Activated B cell treated with CpG ODN at 0.5 μM for 24 hours (primary cell): ENCODE measurements around the gene WDR43. TPM values are rescaled to one million over a fixed set of nuclear protein-coding genes. Genes with fewer than 3 reads are reported as not detected.

Experiments used
- ATAC-seq: fragments of 200-7000 bp; cut with Tn5 transposase; one replicate; pipeline ENCODE4 v1.10.0; 2021; ENCODE audit warnings: low read depth, mild to moderate bottlenecking, moderate library complexity
- CTCF ChIA-PET: fragments of 350-600 bp; sonication (Branson Sonifier 250); formaldehyde crosslinking; loops from one replicate; lab custom pipeline; 2021; ENCODE audit warnings: antibody characterized with exemption; lab: Charles Lee
- POLR2A ChIA-PET: fragments of 350-600 bp; sonication (Branson Sonifier 250); formaldehyde crosslinking; loops from one replicate; lab custom pipeline; 2021; ENCODE audit warnings: antibody characterized with exemption; lab: Charles Lee
- DNase-seq: peaks from one replicate; pipeline ENCODE4 v3.0.0; 2022
- H3K27ac Mint-ChIP-seq: one replicate; pipeline ENCODE4 v1.8.0; 2020; ENCODE audit warnings: mixed read lengths
- H3K27me3 Mint-ChIP-seq: one replicate; pipeline ENCODE4 v1.8.0; 2021; ENCODE audit warnings: mixed read lengths
- H3K36me3 Mint-ChIP-seq: one replicate; pipeline ENCODE4 v1.8.0; 2021; ENCODE audit warnings: low read depth, mixed read lengths
- H3K4me1 Mint-ChIP-seq: one replicate; pipeline ENCODE4 v1.8.0; 2021; ENCODE audit warnings: mixed read lengths
- H3K4me3 Mint-ChIP-seq: one replicate; pipeline ENCODE4 v1.8.0; 2020; ENCODE audit warnings: mild to moderate bottlenecking, mixed read lengths
- H3K9me3 Mint-ChIP-seq: one replicate; pipeline ENCODE4 v1.8.0; 2020; ENCODE audit warnings: mixed read lengths
- intact Hi-C: fragments of 100-400 bp; cut with micrococcal nuclease; formaldehyde crosslinking; loops from one replicate; pipeline ENCODE4 v1.15.1; 2024
- total RNA-seq: library from RNA; stranded (reverse); gene quantifications from 2 replicates; pipeline ENCODE4 v1.2.3, GENCODE V29; 2022
- TF ChIP-seq, protein P1 (sequence below): fragments of 200-600 bp; IDR thresholded peaks from one replicate; pipeline ENCODE4 v1.8.0; 2022; ENCODE audit warnings: antibody characterized with exemption, mild to moderate bottlenecking

The WDR43 gene
- total RNA-seq, 1 donor from 2014 or later = 98.8 TPM

DNA sequence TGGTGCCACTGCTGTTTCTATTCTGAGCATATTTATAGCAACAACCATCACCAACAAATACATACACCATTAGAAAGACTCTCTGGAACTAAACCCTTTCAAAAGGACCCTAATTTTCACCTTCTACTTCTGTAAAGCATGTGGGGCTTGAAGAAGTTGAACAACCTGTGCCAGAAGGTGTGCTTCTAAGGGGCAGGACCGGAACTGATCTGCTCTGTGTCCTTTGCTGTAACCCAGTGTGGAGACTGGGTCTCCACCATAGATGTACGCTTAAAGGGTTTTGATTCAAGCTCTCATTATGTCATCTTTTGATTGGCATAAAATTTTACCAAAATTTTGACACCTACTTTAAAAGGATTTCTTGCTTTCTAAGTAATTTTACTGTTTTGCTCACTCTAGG, 40.3 kb downstream of the WDR43 start:
- POLR2A ChIA-PET = no interaction called here
- intact Hi-C loops = no loop called here
- CTCF ChIA-PET = no interaction called here
- Mint-ChIP-seq H3K27me3 (no peaks in the 10 kb centered on the region), H3K27ac (no peak overlapping the region), H3K4me3 (no peak overlapping the region), H3K4me1 (no peaks in the 10 kb centered on the region), H3K9me3 (no peaks in the 10 kb centered on the region), H3K36me3 (peaks cover 88% of the 10 kb centered on the region)
- DNase-seq = no peak
- no peak for ATAC-seq
- TF ChIP-seq, protein P1, sequence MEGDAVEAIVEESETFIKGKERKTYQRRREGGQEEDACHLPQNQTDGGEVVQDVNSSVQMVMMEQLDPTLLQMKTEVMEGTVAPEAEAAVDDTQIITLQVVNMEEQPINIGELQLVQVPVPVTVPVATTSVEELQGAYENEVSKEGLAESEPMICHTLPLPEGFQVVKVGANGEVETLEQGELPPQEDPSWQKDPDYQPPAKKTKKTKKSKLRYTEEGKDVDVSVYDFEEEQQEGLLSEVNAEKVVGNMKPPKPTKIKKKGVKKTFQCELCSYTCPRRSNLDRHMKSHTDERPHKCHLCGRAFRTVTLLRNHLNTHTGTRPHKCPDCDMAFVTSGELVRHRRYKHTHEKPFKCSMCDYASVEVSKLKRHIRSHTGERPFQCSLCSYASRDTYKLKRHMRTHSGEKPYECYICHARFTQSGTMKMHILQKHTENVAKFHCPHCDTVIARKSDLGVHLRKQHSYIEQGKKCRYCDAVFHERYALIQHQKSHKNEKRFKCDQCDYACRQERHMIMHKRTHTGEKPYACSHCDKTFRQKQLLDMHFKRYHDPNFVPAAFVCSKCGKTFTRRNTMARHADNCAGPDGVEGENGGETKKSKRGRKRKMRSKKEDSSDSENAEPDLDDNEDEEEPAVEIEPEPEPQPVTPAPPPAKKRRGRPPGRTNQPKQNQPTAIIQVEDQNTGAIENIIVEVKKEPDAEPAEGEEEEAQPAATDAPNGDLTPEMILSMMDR = no peak

DNA sequence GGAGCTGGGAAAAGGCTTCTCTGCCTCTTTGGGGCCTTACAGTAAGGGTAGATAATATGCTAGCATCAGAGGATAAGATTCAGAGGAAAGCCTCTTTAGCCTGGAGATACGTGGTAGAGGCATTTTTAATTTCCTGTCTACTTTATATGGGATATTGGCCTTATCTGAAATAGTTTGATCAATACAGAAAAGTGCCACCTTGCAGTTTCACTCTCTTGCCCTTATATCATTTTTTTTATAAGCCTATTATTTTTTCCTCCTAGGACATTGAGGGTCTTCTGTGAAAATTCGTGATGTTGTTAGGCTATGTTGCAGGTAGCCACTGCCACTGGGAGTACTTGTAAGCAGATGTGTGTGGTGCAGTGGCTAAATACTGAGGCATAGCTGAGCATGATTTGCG, 46.5 kb downstream of the WDR43 start:
- H3K36me3 Mint-ChIP-seq = peaks cover 86% of the 10 kb centered on the region
- no peak for ATAC-seq
- H3K4me1 Mint-ChIP-seq = no peaks in the 10 kb centered on the region
- H3K27ac Mint-ChIP-seq = no peak overlapping the region
- H3K27me3 Mint-ChIP-seq = no peaks in the 10 kb centered on the region
- TF ChIP-seq, protein P1 = no peak
- no peak for DNase-seq
- no peak overlapping the region for H3K4me3 Mint-ChIP-seq
- intact Hi-C loops = no loop called here
- ChIA-PET CTCF (no interaction called here), POLR2A (no interaction called here)
- no peaks in the 10 kb centered on the region for H3K9me3 Mint-ChIP-seq

DNA sequence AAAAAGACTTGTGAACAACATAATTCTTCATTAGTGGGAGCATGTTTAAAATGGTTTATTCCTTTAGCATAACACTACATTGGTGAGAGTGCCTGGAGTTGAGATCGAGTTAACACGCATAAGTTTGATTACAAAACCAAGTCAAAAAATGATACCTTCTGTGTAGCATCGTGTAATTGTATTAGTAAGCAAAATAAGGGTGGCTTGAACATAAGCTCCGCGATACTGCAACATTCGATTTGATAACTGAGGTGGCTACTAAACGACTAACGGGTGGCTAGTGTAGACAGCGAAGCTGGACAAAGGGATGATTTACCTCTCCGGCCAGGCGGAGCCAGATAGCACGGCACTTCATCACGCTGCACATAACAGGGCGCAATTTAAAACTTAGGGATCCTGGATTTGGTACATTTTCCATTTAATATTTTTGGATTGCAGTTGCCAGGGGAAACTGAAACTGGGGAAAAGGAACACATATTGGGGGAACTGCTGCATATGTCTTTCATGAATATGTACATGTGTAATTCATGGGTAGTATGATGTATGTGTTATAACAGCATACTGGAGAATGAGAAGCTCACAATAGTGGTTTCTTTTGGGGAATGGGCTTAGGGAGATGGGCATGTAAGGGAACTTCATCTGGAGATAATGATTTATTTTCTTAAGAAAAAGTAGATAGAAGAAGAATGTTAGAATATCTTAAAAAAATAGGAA, 50.2 kb downstream of the WDR43 start:
- Mint-ChIP-seq H3K36me3 (peaks cover 79% of the 10 kb centered on the region), H3K27ac (no peak overlapping the region), H3K4me1 (no peaks in the 10 kb centered on the region), H3K27me3 (no peaks in the 10 kb centered on the region), H3K4me3 (no peak overlapping the region), H3K9me3 (peaks cover 8% of the 10 kb centered on the region)
- ChIA-PET POLR2A (no interaction called here), CTCF (no interaction called here)
- ATAC-seq = no peak
- intact Hi-C loops = no loop called here
- TF ChIP-seq, protein P1 = no peak
- no peak for DNase-seq

- ChIA-PET POLR2A (no interaction called here), CTCF (no interaction called here)
- TF ChIP-seq, protein P1 = no peak
- Mint-ChIP-seq H3K27me3 (no peaks in the 10 kb centered on the region), H3K4me3 (no peak overlapping the region), H3K4me1 (no peaks in the 10 kb centered on the region), H3K9me3 (peaks cover 11% of the 10 kb centered on the region), H3K27ac (no peak overlapping the region), H3K36me3 (peaks cover 54% of the 10 kb centered on the region)
- ATAC-seq (no peak), DNase-seq (no peak)
- intact Hi-C loops = no loop called here
Observed at GRCh38 chr2:28948160-28948559, 53.7 kb downstream of the WDR43 start.

DNA sequence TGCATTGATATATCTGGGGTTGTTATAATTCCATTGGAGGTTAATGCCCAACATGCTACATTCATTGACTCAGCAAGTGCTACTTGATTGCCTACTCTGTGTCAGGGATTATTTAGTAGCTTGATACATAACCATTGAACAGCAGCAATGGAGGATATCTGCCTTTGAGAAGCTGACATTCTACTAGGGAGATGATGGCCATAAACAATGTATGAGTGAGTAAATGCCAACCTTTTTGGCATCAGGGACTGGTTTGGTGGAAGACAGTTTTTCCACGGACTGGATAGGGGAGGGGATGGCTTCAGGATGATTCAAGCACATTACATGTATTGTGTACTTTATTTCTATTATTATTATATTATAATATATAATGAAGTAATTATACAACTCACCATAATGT, 54.7 kb downstream of the WDR43 start:
- Mint-ChIP-seq H3K9me3 (peaks cover 11% of the 10 kb centered on the region), H3K36me3 (peaks cover 45% of the 10 kb centered on the region), H3K4me3 (no peak overlapping the region), H3K27me3 (no peaks in the 10 kb centered on the region), H3K27ac (no peak overlapping the region), H3K4me1 (no peaks in the 10 kb centered on the region)
- ATAC-seq (no peak), DNase-seq (no peak)
- intact Hi-C loops = no loop called here
- TF ChIP-seq, protein P1 = no peak
- ChIA-PET POLR2A (no interaction called here), CTCF (interaction anchor here (0.6 kb wide), 1 partner anchor 43 kb away, joined by 3 read pairs; no protein-coding TSS in a partner anchor)
